ENCODE results near the gene SLC9A3. TPM values are rescaled to one million over a fixed set of nuclear protein-coding genes. Genes with fewer than 3 reads are reported as not detected.
A peak's percentile ranks its signal among the peaks of the same experiment; 100 is the strongest.

The SLC9A3 gene
- total RNA-seq, 4 donors from 2014 or later: 2.4 to 3.8 (median 3.5) TPM

- TF ChIP-seq POLR2A (IDR thresholded peaks at IDR 0.05): no peak
- TF ChIP-seq CTCF (IDR thresholded peaks at IDR 0.05): no peak
- Histone ChIP-seq H3K27ac (no peak overlapping the region), H3K27me3 (no peaks in the 10 kb centered on the region), H3K4me3 (no peak overlapping the region), H3K36me3 (peaks cover 18 to 99% (median 38%) of the 10 kb centered on the region in 3 donors), H3K4me1 (peaks cover 21 to 65% (median 33%) of the 10 kb centered on the region in 3 donors), H3K9me3 (peaks cover 0 to 14% (median 12%) of the 10 kb centered on the region in 3 donors)
- WGBS, 2 donors: 74 to 94% methylated on average over 5 of the region's 5 CpGs
- intact Hi-C loops (cut with DNase I): no loop called here
- DNase-seq: no peak
Observed at GRCh38 chr5:451587-452458, 72.4 kb downstream of the SLC9A3 start.

- H3K9me3 ChIP-seq: peaks cover 0 to 14% (median 12%) of the 10 kb centered on the region in 3 donors
- 84 to 92% methylated on average over 5 of the region's 5 CpGs for WGBS, 2 donors
- intact Hi-C loops (cut with DNase I): loop anchor here (10.0 kb wide), 1 partner anchor 166 kb away; the partner anchor contains the start of gene CEP72
- peaks cover 24 to 65% (median 43%) of the 10 kb centered on the region in 3 donors for H3K4me1 ChIP-seq
- TF ChIP-seq CTCF (IDR thresholded peaks at IDR 0.05) (no peak), POLR2A (IDR thresholded peaks at IDR 0.05) (no peak)
- H3K27ac ChIP-seq: no peak overlapping the region
- peaks cover 19 to 88% (median 37%) of the 10 kb centered on the region in 3 donors for H3K36me3 ChIP-seq
- no peak overlapping the region for H3K4me3 ChIP-seq
- no peaks in the 10 kb centered on the region for H3K27me3 ChIP-seq
- DNase-seq: no peak
Observed at GRCh38 chr5:449151-449550, 75.1 kb downstream of the SLC9A3 start.

- intact Hi-C loops (cut with DNase I): loop anchor here (10.0 kb wide), 1 partner anchor 166 kb away; the partner anchor contains the start of gene CEP72
- H3K36me3 ChIP-seq: peaks cover 19 to 84% (median 37%) of the 10 kb centered on the region in 3 donors
- H3K27ac ChIP-seq: peak overlapping the region in 2 of 4 donors; percentile 14 to 36
- DNase-seq: no peak
- H3K4me3 ChIP-seq: no peak overlapping the region
- H3K4me1 ChIP-seq: peaks cover 25 to 65% (median 44%) of the 10 kb centered on the region in 3 donors
- TF ChIP-seq POLR2A (IDR thresholded peaks at IDR 0.05): no peak
- TF ChIP-seq CTCF (IDR thresholded peaks at IDR 0.05): no peak
- WGBS, 2 donors: 90 to 93% methylated on average over 6 to 10 of the region's 12 CpGs
- H3K27me3 ChIP-seq: no peaks in the 10 kb centered on the region
- H3K9me3 ChIP-seq: peaks cover 0 to 14% (median 12%) of the 10 kb centered on the region in 3 donors
Observed at GRCh38 chr5:448766-449090, 75.5 kb downstream of the SLC9A3 start.

- TF ChIP-seq POLR2A (IDR thresholded peaks at IDR 0.05): no peak
- TF ChIP-seq CTCF (IDR thresholded peaks at IDR 0.05): no peak
- intact Hi-C loops (cut with DNase I): loop anchor here (10.0 kb wide), 1 partner anchor 167 kb away; the partner anchor contains the start of gene CEP72
Observed at GRCh38 chr5:448061-448765, 76.0 kb downstream of the SLC9A3 start.

More at GRCh38 chr5:448061-448765, 76.0 kb downstream of the SLC9A3 start:
- no peak for DNase-seq
- Histone ChIP-seq H3K27me3 (no peaks in the 10 kb centered on the region), H3K27ac (peak overlapping the region in 2 of 4 donors; percentile 36 to 39), H3K4me3 (no peak overlapping the region), H3K36me3 (peaks cover 19 to 79% (median 37%) of the 10 kb centered on the region in 3 donors), H3K4me1 (peaks cover 24 to 64% (median 43%) of the 10 kb centered on the region in 3 donors), H3K9me3 (peaks cover 0 to 14% (median 12%) of the 10 kb centered on the region in 3 donors)
- 67 to 77% methylated on average over 17 to 18 of the region's 21 CpGs for WGBS, 2 donors

Measured in esophagus squamous epithelium (tissue), 5 donors.